Left renal pelvis (tissue), 4 donors: ENCODE data around the gene TOP3B. TPM values are rescaled to one million over a fixed set of nuclear protein-coding genes. Genes with fewer than 3 reads are reported as not detected.

Experiments
- DNase-seq, 4 donors: peaks; one replicate each; pipeline ENCODE4 v3.0.0-alpha.2; 2013; ENCODE audit warnings: low read depth in 4 of 4, low spot score in 3 of 4
- polyA plus RNA-seq, 4 donors: library from polyadenylated mRNA; unstranded; fragments of 120-200 nt; gene quantifications; one replicate each; pipeline ENCODE4 v1.2.1, GENCODE V29; 2013; ENCODE audit not compliant: insufficient read length in 4 of 4

TOP3B gene
- polyA plus RNA-seq, 4 donors, result 18.3 to 43.7 (median 23.6) TPM

GRCh38 chr22:22013559-22014284 is 31.1 kb upstream of the TOP3B start:
- no peak for DNase-seq

GRCh38 chr22:22011964-22012363 is 29.4 kb upstream of the TOP3B start:
- DNase-seq, result no peak

- no peak for DNase-seq
Observed at GRCh38 chr22:22010358-22010757, 27.8 kb upstream of the TOP3B start.

GRCh38 chr22:22009661-22010060 is 27.1 kb upstream of the TOP3B start:
- DNase-seq, result no peak

GRCh38 chr22:22006596-22006990 is 24.0 kb upstream of the TOP3B start:
- DNase-seq, result no peak

- no peak for DNase-seq
Observed at GRCh38 chr22:22005945-22006595, 23.5 kb upstream of the TOP3B start.

- DNase-seq, result no peak
Observed at GRCh38 chr22:22003233-22003632, 20.6 kb upstream of the TOP3B start.

GRCh38 chr22:22002526-22003055 is 20.0 kb upstream of the TOP3B start:
- no peak for DNase-seq

- no peak for DNase-seq
Observed at GRCh38 chr22:22001664-22002525, 19.3 kb upstream of the TOP3B start.

GRCh38 chr22:21998595-21999247 is 16.1 kb upstream of the TOP3B start:
- DNase-seq, result no peak

GRCh38 chr22:21996175-21996720 is 13.7 kb upstream of the TOP3B start:
- DNase-seq, result no peak

- no peak for DNase-seq
Observed at GRCh38 chr22:21995660-21996059, 13.1 kb upstream of the TOP3B start.

GRCh38 chr22:21994881-21995444 is 12.4 kb upstream of the TOP3B start:
- DNase-seq, result no peak

GRCh38 chr22:21992593-21993237 is 10.1 kb upstream of the TOP3B start:
- DNase-seq, result no peak

GRCh38 chr22:21991774-21992173 is 9.2 kb upstream of the TOP3B start:
- DNase-seq, result no peak

GRCh38 chr22:21991304-21991596 is 8.7 kb upstream of the TOP3B start:
- DNase-seq, result no peak

- DNase-seq, result no peak
Observed at GRCh38 chr22:21990445-21991303, 8.1 kb upstream of the TOP3B start.

- DNase-seq, result no peak
Observed at GRCh38 chr22:21989049-21989448, 6.5 kb upstream of the TOP3B start.

- DNase-seq, result no peak
Observed at GRCh38 chr22:21985214-21985613, 2.6 kb upstream of the TOP3B start.
